HG02571 (cell line): ENCODE measurements around the gene GBE1.
"Not testable (repeated sequence)": the region's sequence is repeated elsewhere in the genome, so short reads cannot be mapped to it uniquely, and the experiment has no call there.

Experiments
- ATAC-seq: cut with Tn5 transposase; IDR thresholded peaks from one replicate; pipeline ENCODE4 v1.9.1; 2021; ENCODE audit warnings: mild to moderate bottlenecking, moderate library complexity; ENCODE audit not compliant: unreplicated experiment

The GBE1 gene

DNA sequence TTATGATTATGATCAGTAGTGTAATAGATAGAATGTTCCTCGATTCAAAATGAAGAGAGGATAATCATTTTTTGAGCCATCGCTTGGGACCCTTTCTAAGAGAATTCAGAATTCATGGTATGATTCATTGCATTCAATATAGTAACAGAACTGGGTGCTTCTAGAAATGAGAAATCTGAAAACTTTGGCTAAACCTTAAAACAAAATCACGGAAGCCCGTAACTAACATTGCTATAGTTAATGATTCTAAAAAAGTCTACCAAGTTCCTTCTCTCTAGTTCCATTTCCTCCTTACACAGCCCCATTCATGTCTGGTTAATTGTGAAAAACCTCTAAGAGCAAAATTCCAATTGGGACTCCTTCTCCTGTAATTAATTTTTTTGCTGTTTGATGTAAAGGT lies 217.1 kb downstream of the GBE1 start:
- no peak for ATAC-seq

DNA sequence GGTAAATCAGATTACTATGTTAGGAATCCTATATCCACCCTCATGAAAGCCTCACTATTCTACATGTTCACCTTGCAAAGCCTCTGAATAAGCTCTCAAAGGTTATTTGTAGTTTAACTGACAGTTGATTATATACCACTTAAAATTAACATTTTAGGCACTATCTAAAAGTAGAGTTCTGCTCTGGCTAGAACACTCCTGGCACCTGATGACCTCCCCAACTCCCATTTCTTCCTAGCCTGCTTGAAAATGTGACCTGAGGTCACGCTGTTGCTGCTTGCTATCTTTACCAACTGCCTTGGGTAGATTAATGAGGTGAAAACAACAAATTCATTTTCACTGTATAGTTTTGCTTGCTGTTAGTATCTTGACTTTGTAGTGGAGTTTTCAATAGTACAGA lies 220.7 kb downstream of the GBE1 start:
- ATAC-seq: no peak

DNA sequence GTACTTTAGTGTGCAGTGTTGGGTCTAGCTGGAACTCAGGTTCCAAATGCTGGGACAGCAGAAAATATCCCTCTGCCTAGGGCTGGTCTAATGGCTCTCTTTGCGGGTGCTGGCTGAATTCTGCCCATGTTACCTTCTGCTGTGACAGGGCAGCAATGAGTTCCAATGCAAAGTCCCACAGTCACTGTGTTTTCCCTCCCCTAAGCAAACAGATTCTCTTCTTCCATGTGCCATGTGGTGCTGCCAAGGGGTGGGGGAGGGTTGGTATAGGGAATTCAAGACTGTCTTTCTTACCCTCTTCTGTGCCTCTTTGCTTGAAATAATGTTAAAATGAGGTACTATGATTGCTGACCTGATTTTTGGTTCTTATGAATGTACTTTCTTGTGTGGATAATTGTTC lies 229.6 kb downstream of the GBE1 start:
- no peak for ATAC-seq

DNA sequence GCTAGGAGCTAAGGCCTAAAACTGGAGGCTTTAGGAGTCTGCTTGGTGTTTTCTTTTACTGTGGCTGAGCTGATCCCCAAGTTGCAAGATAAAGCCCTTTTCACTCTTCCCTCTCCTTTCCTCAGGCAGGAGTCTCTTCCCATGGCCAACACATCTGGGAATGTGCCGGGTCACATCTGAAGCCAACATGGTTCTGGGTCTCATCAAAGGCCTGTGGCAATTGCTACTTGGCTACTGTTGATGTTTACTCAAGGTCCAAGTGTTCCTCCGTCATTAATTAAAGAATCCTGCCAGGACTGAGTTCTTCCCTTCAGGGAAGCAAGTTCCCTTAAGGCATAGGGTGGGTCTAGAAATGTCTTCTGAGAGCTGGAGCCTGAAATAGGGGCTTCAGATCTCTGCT lies 230.2 kb downstream of the GBE1 start:
- ATAC-seq: no peak

DNA sequence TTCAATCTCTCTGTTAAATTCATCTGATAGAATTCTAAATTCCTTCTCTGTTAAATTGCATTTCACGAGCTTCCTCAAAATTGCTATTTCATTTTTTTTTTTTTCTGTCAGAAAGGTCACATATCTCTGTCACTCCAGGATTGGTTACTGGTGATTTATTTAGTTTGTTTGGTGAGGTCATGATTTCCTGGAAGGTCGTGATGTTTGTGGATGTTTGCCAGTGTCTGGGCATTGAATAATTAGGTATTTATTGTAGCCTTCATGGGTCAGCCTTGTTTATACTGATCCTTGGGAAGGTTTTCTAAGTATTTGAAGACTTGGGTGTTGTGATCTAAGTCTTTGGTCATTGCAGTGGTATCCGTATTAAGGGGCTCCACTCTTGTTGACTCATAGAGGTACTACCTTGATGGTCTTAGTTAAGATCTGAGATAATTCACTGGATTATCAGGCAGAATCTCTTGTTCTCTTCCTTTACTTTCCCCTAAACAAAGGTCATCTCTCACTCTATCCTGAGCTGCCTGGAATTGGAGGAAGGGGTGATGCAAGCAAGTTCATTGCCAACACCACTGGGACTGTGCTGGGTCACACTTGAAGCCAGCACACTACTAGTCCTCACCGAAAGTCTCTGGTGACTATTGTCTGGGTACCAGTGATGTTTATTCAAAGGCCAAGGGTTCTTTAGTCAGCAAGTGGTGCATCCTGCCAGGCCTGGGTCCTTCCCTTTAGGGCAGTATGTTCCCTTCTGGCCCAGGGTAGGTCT lies 231.1 kb downstream of the GBE1 start:
- ATAC-seq: no peak

DNA sequence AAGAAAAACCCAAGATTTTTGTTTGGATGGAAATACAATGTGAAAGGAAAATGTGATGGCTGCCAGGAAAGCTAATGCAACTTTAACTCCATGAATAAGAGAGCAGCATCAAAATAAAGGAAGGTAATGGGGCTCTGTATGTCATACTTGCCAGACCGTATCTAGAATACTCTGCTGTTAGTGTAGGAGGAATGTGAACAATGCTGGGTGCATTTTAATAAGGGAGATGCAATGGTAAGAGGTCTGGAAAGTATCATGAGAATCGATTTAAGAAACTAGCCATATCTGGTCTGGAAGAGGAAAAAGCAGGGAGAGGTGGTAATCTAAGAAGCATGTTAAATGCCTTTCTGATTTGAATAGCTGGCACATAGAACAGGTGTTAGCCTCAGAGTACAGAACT lies 239.6 kb downstream of the GBE1 start:
- ATAC-seq: no peak

DNA sequence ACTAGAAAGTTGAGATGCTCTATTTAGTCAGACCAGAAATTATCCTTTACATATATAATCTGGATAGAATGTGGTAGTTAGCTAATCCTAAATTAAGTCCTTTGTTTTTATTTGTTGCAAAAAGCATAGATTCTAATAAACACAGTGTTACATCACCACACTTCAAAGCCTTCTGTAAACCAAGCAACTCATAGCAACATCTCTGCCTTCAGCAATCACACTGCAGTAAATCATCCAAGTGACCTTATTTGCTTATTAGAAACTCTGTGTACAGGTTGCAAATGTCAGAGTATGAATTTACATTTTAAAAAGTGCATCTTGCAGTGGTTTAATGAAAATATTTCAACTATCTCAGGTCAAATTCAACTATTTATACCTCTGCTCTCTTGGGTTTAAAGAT lies 242.5 kb downstream of the GBE1 start:
- ATAC-seq: no peak

DNA sequence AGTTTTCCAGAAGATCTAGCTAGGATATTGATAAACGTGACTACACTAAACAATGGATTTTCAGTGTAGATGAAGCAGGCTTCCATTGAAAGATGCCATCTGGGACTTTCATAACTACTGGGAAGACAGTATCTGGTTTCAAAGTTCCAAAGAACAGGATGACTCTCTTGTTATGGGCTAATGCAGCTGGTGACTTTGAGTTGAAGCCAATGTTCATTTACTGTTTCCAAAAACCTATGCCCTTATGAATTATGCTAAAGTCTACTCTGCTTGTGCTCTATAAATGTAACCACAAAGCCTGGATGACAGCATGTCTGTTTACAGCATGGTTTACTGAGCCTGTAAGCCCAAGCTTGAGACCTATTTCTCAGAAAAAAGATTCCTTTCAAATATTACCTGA lies 245.4 kb downstream of the GBE1 start:
- ATAC-seq: no peak

DNA sequence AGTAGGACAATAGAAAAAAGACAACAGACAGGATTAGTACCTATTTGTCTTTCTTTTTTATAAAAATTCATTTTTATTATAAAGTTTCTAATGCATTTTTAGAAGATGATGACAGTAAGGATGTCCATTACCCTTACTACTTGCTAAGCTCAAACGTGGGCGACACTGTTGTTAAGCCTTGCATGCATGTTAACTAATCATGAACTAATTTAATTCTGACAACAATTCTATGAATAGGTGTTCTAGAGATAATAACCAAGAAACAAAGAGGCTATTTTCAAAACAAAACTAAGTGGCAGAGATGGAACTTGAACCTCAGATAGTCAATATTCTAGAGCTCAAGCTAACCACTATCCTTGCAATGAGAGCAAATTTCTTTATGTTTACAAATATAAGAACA lies 247.9 kb downstream of the GBE1 start:
- ATAC-seq: no peak

DNA sequence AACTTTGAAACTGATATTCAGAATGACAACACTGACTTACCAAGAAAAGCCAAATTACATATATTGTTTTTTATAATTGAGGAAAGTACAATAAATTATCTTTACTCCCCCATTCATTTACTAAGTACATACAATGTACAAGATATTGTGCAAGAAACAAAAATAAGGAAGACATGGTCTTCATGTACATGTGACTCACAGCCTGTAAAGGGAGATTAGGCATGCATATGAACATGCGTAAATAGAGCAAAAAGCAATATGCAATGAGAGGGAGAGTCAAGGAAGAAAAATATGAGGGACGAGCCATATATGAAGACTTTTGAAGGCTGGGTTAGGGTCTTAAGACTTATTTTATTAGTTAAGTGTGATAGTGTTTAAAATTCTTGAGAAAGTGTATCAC lies 258.4 kb downstream of the GBE1 start:
- ATAC-seq: no peak

DNA sequence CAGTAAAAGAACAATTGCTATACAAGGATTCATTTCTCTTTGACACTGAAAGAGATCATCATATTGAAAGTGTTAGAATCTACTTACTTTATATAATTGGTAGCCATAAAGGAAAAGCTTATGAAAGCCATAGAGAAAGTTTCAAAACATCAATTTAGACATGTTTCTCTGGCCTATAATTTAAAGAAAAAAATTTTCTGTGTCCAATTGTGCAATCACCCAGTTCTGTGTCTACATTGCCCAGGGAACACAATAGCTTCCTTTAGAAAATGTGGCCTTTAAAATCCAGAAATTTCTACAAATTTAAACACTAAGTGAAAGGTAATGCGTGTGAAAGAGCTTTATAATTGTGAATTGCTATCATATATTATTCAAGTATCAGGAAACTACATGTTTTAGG lies 259.2 kb downstream of the GBE1 start:
- no peak for ATAC-seq

DNA sequence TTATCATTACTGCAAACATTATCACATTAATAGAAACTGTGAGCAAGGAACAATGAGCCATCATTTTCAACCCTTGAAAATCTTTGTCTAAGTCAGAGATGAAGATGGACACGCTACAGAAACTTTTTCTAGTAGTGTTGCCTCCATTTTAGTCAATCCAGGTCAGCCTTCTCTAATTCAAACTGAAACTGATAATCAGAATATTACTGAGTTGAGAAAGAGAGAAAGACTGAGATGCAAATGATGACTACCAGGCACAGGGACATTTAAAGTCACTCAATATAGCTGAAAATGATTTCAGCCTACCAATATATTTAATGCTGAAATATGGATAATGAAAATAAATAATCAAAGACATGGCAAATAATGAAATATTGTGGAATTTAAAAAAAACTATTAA lies 261.4 kb downstream of the GBE1 start:
- peak; percentile 84 for ATAC-seq

DNA sequence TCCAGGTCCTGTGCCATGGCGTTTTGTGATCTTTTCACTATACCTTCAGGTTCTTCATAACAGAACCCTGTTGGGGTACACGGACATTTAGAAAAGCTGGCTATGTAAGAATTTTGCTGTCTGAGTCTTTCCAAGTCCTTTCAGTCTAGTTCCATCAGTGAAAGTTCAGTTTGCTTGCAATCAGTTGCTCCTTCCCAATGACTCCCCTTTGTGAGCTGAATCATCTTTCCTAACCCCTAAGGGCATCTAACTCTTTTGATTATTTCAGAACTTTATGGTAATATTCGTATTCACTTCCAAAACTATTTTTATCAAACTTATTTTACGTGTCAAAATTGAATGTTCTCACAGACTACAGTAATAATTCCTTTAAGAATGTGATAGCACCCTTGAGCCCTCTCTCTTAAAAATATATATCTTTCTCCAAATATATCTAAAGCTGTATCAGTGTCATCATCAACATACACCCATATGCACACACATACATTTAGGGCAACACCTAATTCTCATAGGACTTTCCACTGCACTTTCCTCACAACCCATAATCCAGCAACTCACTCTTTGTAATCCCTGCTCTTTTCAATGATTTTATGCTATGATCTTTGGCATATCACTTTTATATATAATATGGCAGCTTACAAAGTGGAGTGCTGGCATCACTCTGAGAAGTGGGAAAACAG lies 263.7 kb downstream of the GBE1 start:
- no peak for ATAC-seq

DNA sequence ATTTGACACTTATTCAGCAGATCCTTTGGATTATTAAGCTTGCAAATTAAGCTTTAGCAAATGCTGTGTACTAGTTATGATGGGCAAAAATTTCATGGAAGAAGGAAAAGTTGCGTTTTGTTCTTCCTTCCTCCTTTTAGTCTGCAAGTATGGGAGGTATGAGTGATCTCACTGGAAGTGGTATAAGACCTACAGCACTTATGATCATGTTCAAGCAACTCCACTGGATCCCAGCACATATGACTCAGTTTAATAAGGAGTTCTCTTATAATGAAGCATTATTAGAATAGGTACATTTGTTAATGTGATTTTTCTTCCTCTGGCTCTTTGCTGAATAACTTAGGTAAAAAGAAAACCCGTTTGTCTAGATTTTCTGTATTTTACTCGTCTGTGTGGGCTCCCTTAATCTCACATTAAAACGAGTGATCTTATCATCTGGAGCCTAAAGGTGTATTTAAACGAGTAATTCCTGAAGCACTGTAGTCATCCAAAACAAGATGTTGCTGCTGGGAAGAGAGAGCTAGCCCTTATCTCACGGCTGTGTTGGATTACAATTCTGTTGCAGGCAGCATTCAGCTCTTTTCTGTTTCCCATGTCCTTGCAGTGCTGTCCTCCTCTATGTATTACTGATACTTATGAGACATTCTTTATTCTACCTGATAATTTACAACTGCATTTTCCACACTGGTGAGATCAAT lies 264.9 kb downstream of the GBE1 start:
- no peak for ATAC-seq

DNA sequence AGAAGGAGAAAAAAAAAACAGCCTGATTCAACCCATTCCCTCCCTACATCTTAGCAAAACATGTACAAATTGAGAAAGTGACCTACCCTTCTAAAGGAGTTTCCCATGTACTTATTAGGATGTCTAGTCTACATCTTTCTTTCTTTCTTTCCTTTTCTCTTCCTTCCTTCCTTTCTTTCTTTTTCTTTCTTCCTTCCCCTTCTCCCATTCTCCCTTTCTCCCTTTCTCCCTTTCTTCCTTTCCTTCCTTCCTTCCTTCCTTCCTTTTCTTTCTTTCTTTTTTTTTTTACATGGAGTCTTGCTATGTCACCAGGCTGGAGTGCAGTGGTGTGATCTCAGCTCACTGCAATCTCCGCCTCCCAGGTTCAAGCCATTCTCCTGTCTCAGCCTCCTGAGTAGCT lies 269.0 kb downstream of the GBE1 start:
- not testable (repeated sequence) for ATAC-seq

DNA sequence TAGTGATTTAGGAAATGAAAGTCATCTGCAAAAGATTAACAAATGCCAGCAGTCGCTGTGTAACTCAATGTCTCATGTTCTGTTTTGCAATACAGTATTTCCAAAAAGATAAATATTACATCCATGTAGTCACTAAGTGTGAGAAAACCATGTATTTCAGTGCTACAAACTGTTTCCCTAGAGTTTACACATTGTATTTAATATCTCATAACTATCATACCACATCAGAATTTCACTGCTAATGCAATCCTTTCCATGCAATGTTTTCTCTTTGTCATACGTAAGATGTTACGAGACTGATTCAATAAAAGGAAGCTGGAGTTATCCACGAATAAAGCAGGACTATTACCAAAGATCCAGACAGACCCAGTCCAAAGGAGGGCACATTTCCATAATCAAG lies 269.4 kb downstream of the GBE1 start:
- ATAC-seq: no peak

DNA sequence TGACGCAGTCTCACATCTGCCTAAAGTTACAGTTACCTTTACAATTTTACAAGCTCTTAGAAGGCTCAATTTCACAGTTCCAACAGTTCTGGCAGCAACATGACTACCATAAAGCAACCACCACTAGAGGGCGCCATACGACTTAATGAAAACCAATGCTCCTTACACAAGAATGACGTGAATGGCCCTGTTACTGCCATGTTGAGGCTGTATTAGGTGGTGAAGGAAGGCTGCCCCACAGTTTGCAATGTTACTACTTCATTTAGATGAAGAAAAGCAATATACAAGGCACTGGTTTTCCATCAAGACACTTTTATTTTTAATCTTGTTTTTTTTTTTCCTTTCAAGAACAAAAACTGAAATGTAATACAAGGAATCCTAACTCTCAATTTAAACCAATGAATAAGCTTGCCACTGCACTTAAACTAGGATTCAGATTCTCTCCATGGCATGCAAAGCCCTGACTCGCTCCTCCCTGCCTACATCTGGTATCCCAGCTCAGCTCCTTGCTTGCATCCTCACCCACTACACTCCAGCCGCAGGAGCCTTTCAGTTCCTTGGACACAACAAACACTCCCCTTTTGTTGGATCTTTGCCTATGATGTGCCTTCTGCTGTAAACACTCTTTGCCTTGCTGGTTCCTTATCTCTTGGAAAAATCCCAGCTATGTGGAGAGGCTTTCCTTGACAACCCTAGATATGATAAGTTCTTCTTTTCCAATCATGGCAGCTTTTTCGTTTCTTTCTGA lies 270.7 kb downstream of the GBE1 start:
- peak; percentile 90 for ATAC-seq

DNA sequence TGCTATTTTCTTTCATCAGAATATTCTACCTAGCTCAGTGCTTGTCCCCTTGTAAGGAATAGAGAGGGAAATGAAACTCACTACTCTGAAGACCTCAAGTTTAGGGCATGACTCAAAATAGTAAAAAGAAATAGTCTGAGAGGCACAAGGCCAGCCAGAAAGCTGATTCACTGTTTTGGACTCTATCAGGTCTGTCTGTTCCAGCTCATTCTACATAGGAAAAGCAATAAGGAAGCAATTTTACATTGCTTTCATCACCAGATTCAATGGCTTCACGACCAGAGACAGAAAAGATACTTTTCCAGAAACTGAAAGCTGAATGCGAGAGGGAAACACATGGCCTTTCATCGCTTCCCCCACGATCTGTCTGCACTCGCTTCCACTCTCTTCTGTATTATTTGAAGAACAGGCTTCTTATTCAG lies 276.0 kb downstream of the GBE1 start:
- ATAC-seq: peak; percentile 99

DNA sequence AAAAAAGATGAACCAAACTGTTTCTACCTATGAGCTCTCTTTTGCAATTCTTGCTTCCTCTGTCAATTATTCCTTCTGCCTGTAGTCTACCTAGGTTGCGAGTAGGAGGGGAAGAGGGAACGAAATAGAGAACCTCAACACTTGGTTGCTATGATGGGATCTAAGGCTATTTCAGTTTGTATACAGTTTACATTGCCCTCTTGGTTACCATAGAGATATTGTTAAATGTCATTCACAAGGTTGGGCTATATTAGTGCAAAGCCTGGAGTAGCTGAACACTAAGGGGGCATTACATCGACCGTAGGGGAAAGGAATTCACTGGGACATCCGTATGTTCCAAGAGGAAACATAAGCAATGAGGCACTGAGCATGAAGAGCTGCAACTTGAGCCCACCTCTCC lies 276.9 kb downstream of the GBE1 start:
- ATAC-seq: no peak

DNA sequence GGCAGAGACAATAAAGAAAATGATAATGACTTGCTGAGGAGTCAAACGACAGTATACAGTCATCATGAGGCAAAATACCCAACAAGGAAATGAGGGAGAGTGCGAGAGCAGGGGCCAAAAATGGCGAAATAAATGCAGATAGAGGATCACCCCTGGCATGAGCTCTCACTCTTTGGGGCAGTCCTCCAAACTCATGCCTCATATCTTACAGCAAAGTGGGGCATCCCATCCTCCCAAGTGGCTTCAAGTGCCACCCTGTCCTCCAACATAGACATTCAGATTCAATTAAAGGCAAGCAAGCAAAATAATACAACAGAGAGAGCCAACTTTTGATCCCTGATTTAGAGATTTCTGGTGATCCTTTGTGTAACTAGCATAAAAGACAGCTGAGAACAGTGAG lies 278.4 kb downstream of the GBE1 start:
- ATAC-seq: no peak

DNA sequence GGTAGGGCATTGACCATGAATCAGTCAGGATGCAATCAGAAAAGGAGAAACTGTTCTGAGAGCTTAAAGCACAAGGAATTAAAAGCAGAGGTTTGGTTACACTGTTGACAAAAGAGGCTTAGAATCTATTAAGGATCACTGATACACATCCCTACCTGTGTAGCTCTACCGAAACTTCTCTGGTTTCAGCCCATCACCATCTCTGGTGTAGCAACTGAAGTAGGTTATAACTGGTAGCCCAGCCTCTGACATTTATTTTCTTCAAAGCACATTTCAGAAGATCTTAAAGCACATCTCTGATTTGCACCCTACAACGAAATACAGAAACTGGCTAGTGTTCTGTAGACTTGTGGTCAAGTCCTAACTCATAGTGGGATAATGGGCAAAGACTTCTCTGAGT lies 283.7 kb downstream of the GBE1 start:
- no peak for ATAC-seq
